GM04503 (cell line): ENCODE data around the gene SLC48A1.
"Not testable (repeated sequence)": the region's sequence is repeated elsewhere in the genome, so short reads cannot be mapped to it uniquely, and the experiment has no call there.

Experiments used
- DNase-seq: peaks from one replicate; pipeline ENCODE4 v3.0.0-alpha.2; 2012; ENCODE audit warnings: low read depth

The SLC48A1 gene

GRCh38 chr12:47811581-47812484, 38.8 kb downstream of the SLC48A1 start:
- no peak for DNase-seq

- no peak for DNase-seq
Measured at GRCh38 chr12:47812797-47813510, 39.9 kb downstream of the SLC48A1 start.

- no peak for DNase-seq
Measured at GRCh38 chr12:47813511-47814196, 40.6 kb downstream of the SLC48A1 start.

DNA sequence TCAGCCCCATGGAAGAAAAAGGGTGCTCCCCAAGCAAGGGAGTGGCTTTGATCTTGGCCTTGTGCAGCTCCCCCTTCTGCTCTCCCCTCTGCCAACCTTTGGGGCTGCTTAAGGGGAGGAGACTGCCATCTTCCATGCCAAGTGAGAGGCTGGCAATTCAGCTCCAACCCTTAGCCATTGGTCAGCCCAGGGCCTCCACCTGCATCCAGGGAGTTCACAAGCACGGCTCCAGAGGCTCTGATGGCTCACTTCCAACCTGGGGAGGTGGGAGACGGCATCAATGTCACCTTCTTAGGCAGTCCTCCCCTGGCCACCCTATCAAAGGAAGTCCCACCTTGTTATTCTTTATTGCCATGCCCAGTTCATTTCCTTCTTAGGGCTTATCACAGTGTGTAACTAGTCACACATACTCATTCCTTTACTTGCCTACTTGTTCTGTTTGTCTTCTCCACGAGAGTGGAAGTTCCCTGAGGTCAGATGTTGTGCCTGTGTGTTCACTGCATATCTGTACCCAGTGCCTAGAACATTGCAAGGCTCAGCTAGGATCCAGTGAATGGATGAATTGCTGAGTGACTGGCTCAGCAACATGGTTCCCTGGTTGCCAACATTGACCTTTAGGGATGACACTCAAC, 41.6 kb downstream of the SLC48A1 start:
- no peak for DNase-seq

GRCh38 chr12:47815447-47815846, 42.4 kb downstream of the SLC48A1 start:
- DNase-seq = not testable (repeated sequence)

DNA sequence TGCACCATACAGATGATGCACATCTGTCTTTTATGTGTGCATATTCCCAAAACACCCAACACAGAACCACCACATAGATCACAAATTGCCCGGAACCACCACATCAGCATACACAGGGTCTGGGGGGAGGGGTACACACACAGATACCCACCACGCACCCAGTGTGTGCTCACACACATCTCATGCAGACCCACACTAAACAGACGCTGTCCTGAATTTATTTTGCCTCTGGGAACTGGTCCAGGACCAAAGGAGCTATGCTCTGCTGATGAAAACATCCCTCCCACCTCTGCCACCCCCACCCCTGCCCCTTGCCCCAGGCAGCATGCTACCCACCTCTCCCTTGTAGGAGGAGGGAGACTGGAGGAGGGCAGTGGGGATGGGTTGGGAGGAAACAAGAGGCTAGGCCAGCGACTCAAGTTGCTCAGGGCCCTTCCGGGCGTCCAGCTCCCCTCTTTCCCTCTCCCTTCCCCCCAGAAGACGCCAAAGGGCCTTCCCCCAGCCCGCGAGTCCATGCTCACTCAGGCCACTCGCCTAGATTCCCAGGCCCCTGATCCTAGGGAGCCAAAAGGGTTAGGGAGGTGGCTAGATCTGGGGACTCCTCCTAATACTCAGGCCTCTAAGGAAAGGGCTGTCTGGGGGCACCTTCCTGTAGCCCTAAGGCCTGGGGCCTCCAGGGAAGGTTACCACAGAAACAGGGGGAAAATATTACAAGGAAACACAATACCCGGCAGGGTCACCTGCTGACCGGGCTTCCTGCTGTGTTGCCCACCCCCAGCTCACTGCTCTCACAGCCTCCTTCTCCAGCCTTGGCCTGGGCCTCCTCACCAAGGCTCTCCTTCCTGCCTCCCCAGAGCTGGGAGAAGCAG, 43.6 kb downstream of the SLC48A1 start:
- DNase-seq = no peak

- DNase-seq = no peak
Measured at GRCh38 chr12:47817272-47818006, 44.4 kb downstream of the SLC48A1 start.

DNA sequence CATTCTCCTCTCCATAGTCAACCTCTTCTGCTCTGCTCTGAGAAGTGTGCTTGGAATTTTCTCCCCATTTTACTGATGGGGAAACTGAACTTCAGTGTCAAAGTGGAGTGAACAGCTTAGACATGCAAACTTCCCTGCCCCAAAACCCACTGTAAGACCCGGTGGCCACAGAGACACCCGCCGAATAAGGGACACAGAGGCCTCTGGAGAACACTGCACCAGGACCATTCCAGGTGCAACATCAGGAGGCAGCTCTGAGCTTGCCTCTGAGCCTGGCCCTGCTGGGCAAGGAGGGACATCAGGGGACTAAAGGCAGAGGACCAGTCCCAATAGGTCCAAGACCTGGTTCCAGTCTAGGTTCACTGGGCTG, 45.0 kb downstream of the SLC48A1 start:
- no peak for DNase-seq

GRCh38 chr12:47818467-47819137, 45.6 kb downstream of the SLC48A1 start:
- no peak for DNase-seq

- no peak for DNase-seq
Measured at GRCh38 chr12:47819138-47819895, 46.3 kb downstream of the SLC48A1 start.

- DNase-seq = peak; percentile 53
Measured at GRCh38 chr12:47819896-47820630, 47.0 kb downstream of the SLC48A1 start, which contains the start of gene HDAC7. Gene HDAC7, minus strand, starts transcription at chr12:47819903. Its CDS starts 118 bp downstream, at chr12:47819785.

- peak; percentile 94 for DNase-seq
Measured at GRCh38 chr12:47820631-47821345, 47.8 kb downstream of the SLC48A1 start.

GRCh38 chr12:47821346-47821706, 48.3 kb downstream of the SLC48A1 start:
- DNase-seq = no peak

GRCh38 chr12:47822401-47822800, 49.4 kb downstream of the SLC48A1 start:
- DNase-seq = no peak

DNA sequence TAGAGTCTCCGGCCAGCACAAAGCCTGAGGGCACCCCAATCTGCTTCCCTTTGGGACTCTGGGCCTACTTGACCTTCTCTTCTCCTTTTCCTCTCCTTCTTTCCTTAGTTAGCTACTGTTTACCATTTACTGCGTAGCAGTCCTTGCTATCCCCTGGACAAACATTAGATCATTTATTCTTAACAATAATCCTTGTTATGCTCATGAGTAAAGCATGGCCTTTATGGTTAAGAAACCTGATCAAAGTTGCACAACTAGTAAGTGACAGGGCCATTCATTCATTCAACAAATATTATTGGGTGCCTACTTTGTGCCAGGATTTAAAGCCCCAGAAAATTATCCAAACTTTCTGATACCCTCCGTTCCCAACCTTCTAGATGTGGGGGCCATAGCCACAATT, 49.8 kb downstream of the SLC48A1 start:
- DNase-seq = no peak

GRCh38 chr12:47823422-47824086, 50.5 kb downstream of the SLC48A1 start:
- no peak for DNase-seq

GRCh38 chr12:47824198-47824597, 51.2 kb downstream of the SLC48A1 start:
- DNase-seq = no peak
